Bone marrow (tissue), 2 donors: ENCODE measurements around the gene INTS2.
"Not testable (repeated sequence)": the region's sequence is repeated elsewhere in the genome, so short reads cannot be mapped to it uniquely, and the experiment has no call there.

Experiments
- DNase-seq, 2 donors: peaks; one replicate each; lab custom pipeline; 2025; lab: John Stamatoyannopoulos, UW

INTS2 gene

DNA sequence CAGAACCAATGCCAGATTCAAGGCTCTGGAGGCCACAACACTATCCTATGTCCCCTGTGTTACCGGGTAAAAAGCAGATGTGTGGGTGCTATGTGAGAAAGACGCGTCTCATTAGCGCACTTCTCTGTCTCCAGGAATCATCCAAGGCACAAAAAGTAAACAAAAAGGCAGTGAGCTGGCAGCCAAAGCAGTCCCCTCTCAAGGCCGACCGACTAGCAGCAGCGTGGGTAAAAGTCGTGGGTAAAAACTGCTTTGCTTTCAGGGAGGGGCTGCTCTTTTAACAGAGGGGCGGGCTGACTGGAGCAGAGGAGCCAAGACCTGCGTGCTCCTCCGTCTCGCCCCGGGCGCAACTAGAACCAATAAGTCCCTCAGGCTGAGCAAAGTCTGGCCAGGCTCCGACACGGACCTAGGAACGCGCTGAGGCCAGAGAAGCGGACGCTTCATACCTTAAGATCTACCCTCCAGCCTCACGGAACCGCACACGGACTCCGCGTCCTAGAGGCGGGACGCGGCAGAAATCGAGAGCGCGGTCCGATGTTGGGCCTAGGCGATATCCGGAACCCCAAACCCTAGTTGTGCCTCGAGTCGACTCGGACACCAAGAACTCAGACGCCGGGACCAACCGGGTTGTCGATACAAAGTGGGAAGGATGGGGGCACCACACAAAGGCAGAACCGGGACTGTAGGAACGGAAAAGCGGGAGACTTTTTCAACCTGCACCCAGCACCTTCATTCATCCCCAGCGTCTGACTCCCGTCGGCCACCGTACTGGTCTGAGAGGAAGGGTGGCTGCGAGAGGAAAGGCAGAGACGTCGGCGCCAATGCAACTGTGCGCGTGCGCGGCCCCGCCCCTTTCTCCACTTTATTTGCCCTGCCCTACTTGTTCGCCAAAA is at the start of gene INTS2:
Gene INTS2, minus strand, starts transcription at position 775 of the 893 bp plus-strand sequence. CDS start 1,338 bp downstream, outside the sequence.
- DNase-seq = peak; percentile 86 to 95

DNA sequence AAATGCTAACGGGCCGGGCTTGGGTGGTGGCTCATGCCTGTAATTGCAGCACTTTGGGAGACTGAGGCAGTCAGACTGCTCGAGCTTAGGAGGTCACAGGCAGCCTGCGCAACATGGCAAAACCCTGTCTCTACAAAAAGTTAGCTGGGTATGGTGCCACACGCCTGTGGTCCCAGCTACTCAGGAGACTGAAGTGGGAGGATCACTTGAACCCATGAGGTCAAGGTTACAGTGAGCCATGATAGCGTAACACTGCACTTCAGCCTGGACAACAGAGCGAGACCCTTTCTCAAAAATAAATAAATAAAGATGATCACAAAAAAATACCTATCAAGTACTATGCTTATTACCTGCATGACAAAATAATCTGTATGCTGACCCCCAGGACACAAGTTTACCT is 46.3 kb upstream of the INTS2 start:
- DNase-seq = no peak

DNA sequence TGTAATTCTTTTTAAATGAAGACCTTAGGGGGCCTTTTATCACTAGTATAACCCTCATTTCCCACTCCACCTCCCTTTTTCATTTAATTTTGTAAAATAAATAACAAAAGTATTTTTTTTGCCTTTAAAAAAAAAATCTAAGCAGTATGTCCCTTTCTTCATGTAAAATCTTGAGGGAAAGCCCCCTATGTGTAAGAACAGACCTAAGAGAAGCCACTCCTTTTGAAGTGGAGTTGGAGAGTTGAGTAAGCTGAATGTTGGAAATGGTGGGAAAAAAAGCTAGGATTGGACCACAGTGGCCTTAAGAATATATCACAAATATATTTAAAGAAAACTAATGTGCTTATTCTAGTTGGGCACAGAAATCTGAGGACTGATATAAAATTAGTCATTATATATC is 44.5 kb upstream of the INTS2 start:
- DNase-seq = no peak

- no peak for DNase-seq
Measured at GRCh38 chr17:61970030-61970429, 42.2 kb upstream of the INTS2 start.

- DNase-seq = no peak
Measured at GRCh38 chr17:61968757-61969156, 41.0 kb upstream of the INTS2 start.

- no peak for DNase-seq
Measured at GRCh38 chr17:61967729-61968128, 39.9 kb upstream of the INTS2 start.

DNA sequence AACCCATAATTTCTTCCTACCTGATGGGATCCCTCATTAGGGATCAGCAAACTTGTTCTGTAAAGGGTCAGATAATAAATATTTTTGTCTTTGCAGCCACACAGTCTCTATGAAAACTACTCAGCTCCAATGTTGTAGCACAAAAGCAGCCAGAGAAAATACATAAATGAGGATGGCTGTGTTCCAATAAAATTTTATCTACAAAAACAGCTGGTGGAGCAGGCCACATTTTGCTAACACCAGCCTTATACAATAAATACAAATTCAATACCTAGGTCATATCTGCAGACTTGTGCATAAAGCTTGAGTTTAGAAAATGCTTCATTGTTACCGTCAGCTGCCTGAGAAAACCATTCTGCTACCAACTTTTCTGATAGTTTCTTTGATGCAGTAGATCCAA is 38.4 kb upstream of the INTS2 start:
- DNase-seq = no peak

DNA sequence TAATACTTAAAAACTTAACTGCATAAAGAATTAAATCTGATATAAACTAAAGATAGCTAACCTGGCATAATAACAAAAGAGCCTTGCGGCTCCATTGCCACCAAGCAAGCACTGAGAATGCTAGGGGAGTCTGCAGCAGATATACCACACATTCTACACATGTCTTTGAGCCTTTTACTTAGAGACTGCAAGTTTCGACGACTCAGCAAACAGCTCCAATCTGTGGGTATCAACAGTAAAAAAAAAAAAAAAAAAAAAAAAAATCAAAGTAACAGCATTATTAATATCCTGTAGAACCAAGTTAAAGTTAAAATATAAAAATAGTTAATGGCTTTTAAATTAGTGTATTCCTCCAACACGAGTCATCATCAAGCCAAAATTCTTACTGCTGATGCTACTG is 27.8 kb upstream of the INTS2 start:
- no peak for DNase-seq

DNA sequence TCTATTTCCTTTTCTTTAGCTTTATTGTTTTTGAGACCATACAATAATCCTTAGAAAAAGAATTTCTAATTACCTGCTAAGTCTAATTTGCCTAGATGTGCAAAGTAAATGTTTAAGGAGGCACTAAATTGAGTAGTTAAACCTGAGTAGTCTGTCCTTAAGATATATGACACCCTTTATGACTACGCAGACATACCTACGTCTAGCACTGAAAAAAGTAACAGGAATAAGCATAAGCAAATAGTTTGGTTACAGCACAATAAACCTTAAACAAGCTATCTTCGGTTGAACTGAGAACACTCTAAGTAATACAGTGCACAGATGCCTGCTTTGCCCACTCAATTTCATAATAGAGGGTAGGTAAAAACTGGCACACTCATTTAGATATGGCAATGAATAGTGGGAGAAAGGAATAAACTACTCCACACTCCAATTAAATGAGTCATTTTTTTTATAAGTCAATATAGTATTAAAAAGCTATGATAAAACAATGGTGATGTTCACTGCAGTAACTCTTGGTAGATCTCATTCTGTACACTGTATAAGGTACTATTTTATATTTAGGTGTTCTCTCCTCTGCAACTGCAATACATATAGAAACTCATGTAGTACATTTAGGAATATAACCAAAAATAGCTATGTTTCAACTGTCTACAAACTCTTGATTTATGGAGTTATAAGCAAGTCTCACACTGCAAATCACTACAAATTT is 19.7 kb upstream of the INTS2 start:
- no peak for DNase-seq

DNA sequence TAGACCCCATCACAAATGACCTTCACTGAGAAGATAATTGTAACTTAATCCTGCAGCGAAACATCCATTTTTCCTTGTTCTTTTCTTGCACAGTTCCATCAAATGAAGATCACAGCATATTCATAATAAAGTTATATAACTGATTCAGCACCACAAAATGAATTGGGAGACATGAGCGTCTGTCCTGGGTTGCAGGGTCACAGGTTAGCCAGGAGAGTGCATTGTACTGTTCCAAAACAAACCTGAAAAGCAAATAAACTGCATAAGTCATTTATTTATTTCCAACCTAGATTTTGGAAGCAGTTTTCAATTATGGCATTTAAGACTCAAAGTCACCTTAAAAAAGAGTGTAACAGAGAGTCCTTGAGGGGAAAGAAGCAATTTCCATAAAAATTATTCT is 18.6 kb upstream of the INTS2 start:
- DNase-seq = no peak

- DNase-seq = no peak
Measured at GRCh38 chr17:61943117-61943516, 15.3 kb upstream of the INTS2 start.

GRCh38 chr17:61942085-61942484 is 14.3 kb upstream of the INTS2 start:
- no peak for DNase-seq

DNA sequence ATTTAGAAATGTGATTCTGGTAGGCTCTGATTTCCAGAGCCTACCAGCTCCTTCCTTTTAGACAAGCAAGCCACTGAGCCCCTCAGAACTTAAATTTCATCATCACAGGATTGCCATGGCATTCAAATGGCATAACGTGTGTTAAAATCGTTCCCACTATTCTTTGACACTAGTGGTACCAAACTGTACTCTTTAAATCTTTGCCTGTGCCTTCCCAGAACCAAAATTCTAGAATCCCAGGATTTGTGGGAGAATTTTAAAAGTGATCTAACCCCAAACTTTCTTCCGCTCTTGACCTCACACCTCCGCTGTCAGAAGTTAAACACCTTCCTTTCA is 287 bp upstream of the INTS2 start:
- no peak for DNase-seq

- no peak for DNase-seq
Measured at GRCh38 chr17:61926826-61927207, 965 bp downstream of the INTS2 start.

DNA sequence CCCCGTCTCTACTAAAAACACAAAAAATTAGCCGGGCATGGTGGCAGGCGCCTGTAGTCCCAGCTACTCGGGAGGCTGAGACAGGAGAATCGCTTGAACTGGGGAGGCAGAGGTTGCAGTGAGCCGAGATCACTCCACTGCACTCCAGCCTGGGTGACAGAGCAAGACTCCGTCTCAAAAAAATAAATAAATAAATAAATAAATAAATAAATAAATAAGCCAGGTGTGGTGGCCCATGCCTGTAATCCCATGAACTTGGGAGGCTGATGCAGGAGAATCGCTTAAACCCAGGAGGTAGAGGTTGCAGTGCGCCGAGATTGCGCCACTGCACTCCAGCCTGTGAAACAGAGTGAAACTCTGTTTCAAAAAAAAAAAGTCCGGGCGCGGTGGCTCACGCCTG is 12.6 kb downstream of the INTS2 start:
- DNase-seq = not testable (repeated sequence)

DNA sequence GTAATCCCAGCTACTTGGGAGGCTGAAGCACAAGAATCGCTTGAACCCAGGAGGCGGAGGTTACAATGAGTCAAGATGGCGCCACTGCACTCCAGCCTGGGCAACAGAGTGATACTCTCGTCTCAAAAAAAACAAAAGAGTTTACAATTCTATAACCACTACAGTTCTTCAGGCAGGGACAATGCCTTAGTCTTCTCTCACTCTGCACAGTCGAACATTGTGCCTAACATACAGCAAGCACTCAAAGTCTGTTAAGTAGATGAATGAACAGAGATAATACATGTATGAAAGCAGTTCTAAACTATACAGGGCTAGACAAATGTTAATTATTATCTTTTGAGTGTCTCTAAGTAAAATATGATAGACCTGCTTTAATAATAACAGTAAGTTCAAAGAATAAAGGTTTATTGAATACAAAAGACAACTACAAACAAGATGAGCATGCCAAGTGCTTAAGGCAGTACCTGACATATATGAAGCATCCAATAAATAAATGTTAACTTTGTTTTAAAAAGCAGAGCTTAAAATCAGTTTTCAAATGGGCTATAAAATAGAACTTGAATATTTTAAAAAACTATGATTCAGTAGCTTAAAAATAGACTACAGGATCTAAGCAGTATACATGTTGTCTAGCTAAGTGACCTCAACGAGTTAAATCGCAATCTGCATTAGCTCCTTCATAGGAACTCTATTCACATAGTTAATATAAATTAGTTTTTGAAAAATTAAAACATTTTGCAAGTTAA is 19.3 kb downstream of the INTS2 start:
- DNase-seq = no peak

GRCh38 chr17:61907361-61907760 is 20.4 kb downstream of the INTS2 start:
- DNase-seq = no peak

GRCh38 chr17:61904094-61904710 is 23.6 kb downstream of the INTS2 start:
- DNase-seq = peak in 1 of 2 donors; percentile 68

DNA sequence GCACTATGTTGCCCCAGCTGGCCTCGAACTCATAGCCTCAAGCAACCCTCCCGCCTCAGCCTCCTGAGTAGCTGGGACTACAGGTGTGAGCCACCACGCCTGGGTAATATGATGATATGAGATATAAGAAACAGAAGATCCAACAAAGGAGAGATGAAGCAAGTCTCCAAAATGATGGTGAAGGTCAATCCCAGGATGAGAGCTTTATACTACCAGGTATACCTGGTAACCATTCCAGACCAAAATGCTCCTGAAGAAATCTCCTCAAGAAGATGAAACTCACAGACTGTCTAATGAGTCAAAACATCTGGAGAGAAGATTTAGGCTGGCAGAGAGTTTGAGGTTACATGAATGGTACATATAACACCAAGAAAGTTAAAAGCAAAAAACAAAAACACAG is 24.5 kb downstream of the INTS2 start:
- no peak for DNase-seq

- DNase-seq = no peak
Measured at GRCh38 chr17:61897548-61898180, 30.1 kb downstream of the INTS2 start.

DNA sequence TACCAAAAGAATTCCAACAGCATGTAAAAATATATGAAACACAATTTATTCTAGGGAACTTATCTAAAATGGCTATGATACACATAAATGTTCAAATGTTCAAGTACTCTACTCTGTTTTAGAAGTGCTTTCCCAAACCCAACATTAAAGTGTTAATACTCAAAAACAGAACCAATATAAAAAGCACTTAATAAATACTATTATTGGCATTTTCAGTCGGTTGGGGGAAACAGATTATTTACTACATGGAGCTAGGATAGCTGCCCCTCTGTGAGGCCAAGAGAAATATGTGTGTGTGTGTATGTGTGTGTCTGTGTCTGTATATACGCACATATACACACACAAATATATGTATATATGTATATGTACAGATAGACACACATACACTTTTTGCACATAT is 32.4 kb downstream of the INTS2 start:
- DNase-seq = no peak

DNA sequence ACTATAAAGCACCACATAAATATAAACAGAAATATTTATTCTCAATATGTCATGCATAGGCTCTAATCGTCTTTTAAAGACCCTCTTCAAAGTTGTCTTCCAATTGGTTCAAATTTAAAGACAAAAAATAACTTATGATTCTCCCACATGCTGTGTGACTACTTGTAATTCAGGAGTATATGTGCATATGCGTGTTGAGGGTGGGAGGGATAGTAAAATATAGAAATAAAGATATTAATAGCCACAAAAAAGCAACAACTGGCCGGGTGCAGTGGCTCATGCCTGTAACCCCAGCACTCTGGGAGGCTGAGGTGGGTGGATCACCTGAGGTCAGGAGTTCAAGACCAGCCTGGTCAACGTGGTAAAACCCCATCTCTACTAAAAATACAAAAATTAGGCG is 33.5 kb downstream of the INTS2 start:
- not testable (repeated sequence) for DNase-seq
